Measurements from ENCODE around the gene TMEM154.

DNA sequence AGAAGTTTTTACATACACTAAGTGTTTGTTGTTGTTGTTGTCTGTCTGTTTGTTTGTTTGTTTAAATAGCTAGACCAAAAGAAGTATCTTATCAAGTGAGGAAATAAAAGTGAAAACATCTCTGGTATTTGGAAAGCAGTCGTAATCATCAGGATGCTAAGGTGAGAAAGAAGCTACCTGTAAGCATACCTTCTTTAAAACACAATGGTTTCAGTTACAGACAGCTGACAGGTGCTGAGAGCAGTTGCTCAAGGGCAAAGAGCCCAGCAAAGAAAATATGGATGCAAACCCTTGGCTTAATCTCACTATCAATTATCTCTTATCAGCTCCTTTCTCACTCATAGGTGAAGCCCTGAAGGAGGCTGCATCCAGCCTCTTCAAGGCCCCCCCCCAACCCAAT is 101.1 kb downstream of the TMEM154 start:
- TF ChIP-seq, protein P1, sequence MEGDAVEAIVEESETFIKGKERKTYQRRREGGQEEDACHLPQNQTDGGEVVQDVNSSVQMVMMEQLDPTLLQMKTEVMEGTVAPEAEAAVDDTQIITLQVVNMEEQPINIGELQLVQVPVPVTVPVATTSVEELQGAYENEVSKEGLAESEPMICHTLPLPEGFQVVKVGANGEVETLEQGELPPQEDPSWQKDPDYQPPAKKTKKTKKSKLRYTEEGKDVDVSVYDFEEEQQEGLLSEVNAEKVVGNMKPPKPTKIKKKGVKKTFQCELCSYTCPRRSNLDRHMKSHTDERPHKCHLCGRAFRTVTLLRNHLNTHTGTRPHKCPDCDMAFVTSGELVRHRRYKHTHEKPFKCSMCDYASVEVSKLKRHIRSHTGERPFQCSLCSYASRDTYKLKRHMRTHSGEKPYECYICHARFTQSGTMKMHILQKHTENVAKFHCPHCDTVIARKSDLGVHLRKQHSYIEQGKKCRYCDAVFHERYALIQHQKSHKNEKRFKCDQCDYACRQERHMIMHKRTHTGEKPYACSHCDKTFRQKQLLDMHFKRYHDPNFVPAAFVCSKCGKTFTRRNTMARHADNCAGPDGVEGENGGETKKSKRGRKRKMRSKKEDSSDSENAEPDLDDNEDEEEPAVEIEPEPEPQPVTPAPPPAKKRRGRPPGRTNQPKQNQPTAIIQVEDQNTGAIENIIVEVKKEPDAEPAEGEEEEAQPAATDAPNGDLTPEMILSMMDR (IDR thresholded peaks at IDR 0.05), result no peak
- no peak for TF ChIP-seq EP300 (IDR thresholded peaks at IDR 0.05)

Measured in ovary (tissue), 3 donors.